SK-N-SH treated with all-trans-retinoic acid at 6 μM for 48 hours (cell line): ENCODE measurements around the gene WNT9B.

Experiments used
- ATAC-seq: fragments of 200-7000 bp; cut with Tn5 transposase; 3 replicates; pipeline ENCODE4 v1.9.1; 2020; ENCODE audit warnings: mild to moderate bottlenecking, moderate library complexity
- BACH2 ChIP-seq: fragments of 250-450 bp; sonication (Bioruptor Pico); IDR thresholded peaks from 2 replicates; pipeline ENCODE4 v1.9.0; 2021; ENCODE audit warnings: mild to moderate bottlenecking, borderline replicate concordance
- CSDC2 ChIP-seq: fragments of 250-450 bp; sonication (Bioruptor Pico); IDR thresholded peaks from 2 replicates; pipeline ENCODE4 v1.5.0; 2020; ENCODE audit warnings: mild to moderate bottlenecking, moderate library complexity
- CSRNP3 ChIP-seq: fragments of 250-450 bp; sonication (Bioruptor Pico); IDR thresholded peaks from 2 replicates; pipeline ENCODE4 v1.5.1; 2021; ENCODE audit warnings: mild to moderate bottlenecking, moderate library complexity
- ESRRG ChIP-seq: fragments of 250-450 bp; sonication (Bioruptor Pico); IDR thresholded peaks from 2 replicates; pipeline ENCODE4 v1.6.1; 2021; ENCODE audit warnings: mild to moderate bottlenecking
- GLIS3 ChIP-seq: fragments of 250-450 bp; sonication (Bioruptor Pico); IDR thresholded peaks from 2 replicates; pipeline ENCODE4 v1.5.0; 2020; ENCODE audit warnings: mild to moderate bottlenecking, moderate library complexity
- OSR1 ChIP-seq: fragments of 250-450 bp; sonication (Bioruptor Pico); IDR thresholded peaks from 2 replicates; pipeline ENCODE4 v1.8.0; 2022; ENCODE audit warnings: moderate library complexity, mild to moderate bottlenecking, inconsistent platforms
- PATZ1 ChIP-seq: fragments of 250-450 bp; sonication (Bioruptor Pico); IDR thresholded peaks from 2 replicates; pipeline ENCODE4 v1.8.0; 2020; ENCODE audit warnings: mild to moderate bottlenecking, moderate library complexity, borderline replicate concordance
- POU6F1 ChIP-seq: fragments of 250-450 bp; sonication (Bioruptor Pico); IDR thresholded peaks from 2 replicates; pipeline ENCODE4 v1.8.0; 2021; ENCODE audit warnings: low read depth, mild to moderate bottlenecking, moderate library complexity, borderline replicate concordance
- PPARA ChIP-seq: fragments of 250-450 bp; sonication (Bioruptor Pico); IDR thresholded peaks from 2 replicates; pipeline ENCODE4 v1.5.0; 2020; ENCODE audit warnings: mild to moderate bottlenecking, borderline replicate concordance
- RARB ChIP-seq: fragments of 250-450 bp; sonication (Bioruptor Pico); IDR thresholded peaks from 2 replicates; pipeline ENCODE4 v1.8.0; 2021; ENCODE audit warnings: mild to moderate bottlenecking, moderate library complexity
- SNAI2 ChIP-seq: fragments of 250-450 bp; sonication (Bioruptor Pico); IDR thresholded peaks from 2 replicates; pipeline ENCODE4 v1.5.0; 2020; ENCODE audit warnings: mild to moderate bottlenecking, moderate library complexity
- TCF4 ChIP-seq: fragments of 250-450 bp; sonication (Bioruptor Pico); IDR thresholded peaks from 2 replicates; pipeline ENCODE4 v1.8.0; 2021; ENCODE audit warnings: mild to moderate bottlenecking, moderate library complexity, borderline replicate concordance
- TOX ChIP-seq: fragments of 250-450 bp; sonication (Bioruptor Pico); IDR thresholded peaks from 2 replicates; pipeline ENCODE4 v1.8.0; 2021; ENCODE audit warnings: mild to moderate bottlenecking, moderate library complexity, borderline replicate concordance
- TSHZ2 ChIP-seq: fragments of 250-450 bp; sonication (Bioruptor Pico); IDR thresholded peaks from 2 replicates; pipeline ENCODE4 v1.5.0; 2020; ENCODE audit warnings: mild to moderate bottlenecking, moderate library complexity
- ZC3H10 ChIP-seq: fragments of 250-450 bp; sonication (Bioruptor Pico); IDR thresholded peaks from 2 replicates; pipeline ENCODE4 v1.5.1; 2021; ENCODE audit warnings: mild to moderate bottlenecking, moderate library complexity
- ZFP30 ChIP-seq: fragments of 450-650 bp; formaldehyde crosslinking; IDR thresholded peaks from 2 replicates; pipeline ENCODE4 v1.5.0; 2022; ENCODE audit warnings: mild to moderate bottlenecking, moderate library complexity
- ZNF565 ChIP-seq: fragments of 450-650 bp; formaldehyde crosslinking; conservative IDR thresholded peaks from 2 replicates; pipeline ENCODE4 v1.5.0; 2020; ENCODE audit warnings: low read depth, mild to moderate bottlenecking, moderate library complexity
- ZNF8 ChIP-seq: fragments of 450-650 bp; formaldehyde crosslinking; IDR thresholded peaks from 2 replicates; pipeline ENCODE4 v1.5.0; 2020; ENCODE audit warnings: mild to moderate bottlenecking, moderate library complexity
- TF ChIP-seq, protein P1 (sequence below): fragments of 250-450 bp; sonication (Bioruptor Pico); IDR thresholded peaks from 2 replicates; pipeline ENCODE4 v1.5.1; 2020; ENCODE audit warnings: low read depth, mild to moderate bottlenecking, moderate library complexity

Gene WNT9B

DNA sequence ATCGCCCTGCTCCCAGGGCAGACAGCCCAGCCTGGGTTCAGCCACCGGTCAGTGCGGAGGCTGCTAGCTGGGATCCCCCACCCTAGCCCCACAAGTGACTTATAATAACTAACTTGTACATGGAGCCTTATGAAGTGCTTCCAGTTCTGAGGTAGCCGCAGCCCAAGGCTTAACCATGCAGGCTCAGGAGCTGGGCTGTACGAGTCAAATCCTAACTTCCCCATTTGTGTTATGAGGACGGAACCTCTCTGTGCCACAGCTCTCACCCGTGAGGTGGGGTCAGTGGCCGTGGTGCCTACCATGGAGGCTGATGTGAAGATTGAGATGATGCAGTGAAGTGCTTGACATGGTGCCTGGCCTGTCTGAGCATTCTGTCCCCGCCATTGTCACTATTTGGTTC lies 43.8 kb downstream of the WNT9B start:
- no peak for ATAC-seq
- no peak for TF ChIP-seq CSDC2 (CRISPR knock-in tag)
- no peak for TF ChIP-seq ZNF8 (CRISPR knock-in tag)
- TF ChIP-seq, protein P1, sequence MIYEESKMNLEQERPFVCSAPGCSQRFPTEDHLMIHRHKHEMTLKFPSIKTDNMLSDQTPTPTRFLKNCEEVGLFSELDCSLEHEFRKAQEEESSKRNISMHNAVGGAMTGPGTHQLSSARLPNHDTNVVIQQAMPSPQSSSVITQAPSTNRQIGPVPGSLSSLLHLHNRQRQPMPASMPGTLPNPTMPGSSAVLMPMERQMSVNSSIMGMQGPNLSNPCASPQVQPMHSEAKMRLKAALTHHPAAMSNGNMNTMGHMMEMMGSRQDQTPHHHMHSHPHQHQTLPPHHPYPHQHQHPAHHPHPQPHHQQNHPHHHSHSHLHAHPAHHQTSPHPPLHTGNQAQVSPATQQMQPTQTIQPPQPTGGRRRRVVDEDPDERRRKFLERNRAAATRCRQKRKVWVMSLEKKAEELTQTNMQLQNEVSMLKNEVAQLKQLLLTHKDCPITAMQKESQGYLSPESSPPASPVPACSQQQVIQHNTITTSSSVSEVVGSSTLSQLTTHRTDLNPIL (CRISPR knock-in tag): no peak
- TF ChIP-seq RARB (CRISPR knock-in tag): no peak
- no peak for TF ChIP-seq POU6F1 (CRISPR knock-in tag)
- no peak for TF ChIP-seq TCF4
- no peak for TF ChIP-seq ZNF565

GRCh38 chr17:46896991-46897390 lies 45.6 kb downstream of the WNT9B start:
- no peak for TF ChIP-seq GLIS3 (CRISPR knock-in tag)
- no peak for TF ChIP-seq PPARA
- no peak for TF ChIP-seq SNAI2 (CRISPR knock-in tag)
- TF ChIP-seq RARB (CRISPR knock-in tag): no peak
- TF ChIP-seq TOX (CRISPR knock-in tag): no peak
- TF ChIP-seq, protein P1 (CRISPR knock-in tag): no peak
- no peak for TF ChIP-seq ZNF565
- no peak for TF ChIP-seq BACH2 (CRISPR knock-in tag)
- TF ChIP-seq CSRNP3: no peak
- TF ChIP-seq ZNF8 (CRISPR knock-in tag): no peak
- TF ChIP-seq PATZ1 (CRISPR knock-in tag): no peak
- no peak for TF ChIP-seq ZFP30
- no peak for TF ChIP-seq TCF4
- no peak for TF ChIP-seq ZC3H10 (CRISPR knock-in tag)
- no peak for TF ChIP-seq TSHZ2 (CRISPR knock-in tag)
- no peak for TF ChIP-seq OSR1 (CRISPR knock-in tag)
- TF ChIP-seq ESRRG: no peak
- no peak for TF ChIP-seq POU6F1 (CRISPR knock-in tag)
- TF ChIP-seq CSDC2 (CRISPR knock-in tag): no peak
- ATAC-seq: no peak
